SU-DHL-6 (cell line): ENCODE measurements around the gene FAM124A.

Experiments used
- H2AFZ ChIP-seq: fragments of 200-600 bp; sonication (generic); 2 replicates; pipeline ENCODE4 v1.6.1; 2014; ENCODE audit warnings: low read depth, mild to moderate bottlenecking, moderate library complexity, mixed read lengths, antibody characterized with exemption, low read length; ENCODE audit not compliant: severe bottlenecking
- H3F3A ChIP-seq: fragments of 200-600 bp; shearing (Covaris generic); 2 replicates; pipeline ENCODE4 v1.6.0; 2016; ENCODE audit warnings: antibody characterized with exemption, mild to moderate bottlenecking; ENCODE audit not compliant: insufficient read depth
- H3K27ac ChIP-seq: fragments of 200-600 bp; sonication (generic); 2 replicates; pipeline ENCODE4 v1.5.1; 2016; ENCODE audit warnings: low read depth, mild to moderate bottlenecking, low read length, moderate library complexity, mixed read lengths
- H3K27me3 ChIP-seq: fragments of 200-600 bp; sonication (generic), shearing (Covaris generic); 2 replicates; pipeline ENCODE4 v1.6.0; 2014; ENCODE audit warnings: mild to moderate bottlenecking, low read length
- H3K36me3 ChIP-seq: fragments of 200-600 bp; sonication (generic); 2 replicates; pipeline ENCODE4 v1.6.1; 2014; ENCODE audit warnings: mild to moderate bottlenecking, low read length, mixed read lengths
- H3K4me2 ChIP-seq: fragments of 300-600, 200-600 bp; shearing (Covaris generic), sonication (generic); 2 replicates; pipeline ENCODE4 v1.6.0; 2014; ENCODE audit warnings: low read length, low read depth, mild to moderate bottlenecking; ENCODE audit not compliant: poor library complexity, severe bottlenecking
- H3K4me3 ChIP-seq: fragments of 200-600 bp; sonication (generic); 2 replicates; pipeline ENCODE4 v1.5.1; 2014; ENCODE audit warnings: antibody characterized with exemption, low read length, mild to moderate bottlenecking, mixed read lengths; ENCODE audit not compliant: insufficient read depth, poor library complexity, severe bottlenecking
- H3K79me2 ChIP-seq: fragments of 200-600 bp; sonication (generic); 2 replicates; pipeline ENCODE4 v1.6.1; 2014; ENCODE audit warnings: mild to moderate bottlenecking, low read length, moderate library complexity; ENCODE audit not compliant: insufficient read depth
- H3K9ac ChIP-seq: fragments of 200-600 bp; sonication (generic); 2 replicates; pipeline ENCODE4 v1.7.0; 2014; ENCODE audit warnings: mild to moderate bottlenecking, low read length
- H3K9me2 ChIP-seq: fragments of 200-600 bp; sonication (generic); replicated peaks from 2 replicates; pipeline ENCODE4 v1.6.1; 2014; ENCODE audit warnings: low read length; ENCODE audit not compliant: insufficient read depth
- H3K9me3 ChIP-seq: fragments of 200-600 bp; sonication (generic); 2 replicates; pipeline ENCODE4 v1.6.1; 2014; ENCODE audit warnings: low read length, mixed read lengths; ENCODE audit not compliant: insufficient read depth
- H4K20me1 ChIP-seq: fragments of 200-600 bp; sonication (generic); 2 replicates; pipeline ENCODE4 v1.6.1; 2014; ENCODE audit warnings: low read depth, mild to moderate bottlenecking, antibody characterized with exemption, low read length, moderate library complexity, mixed read lengths
- EZH2phosphoT487 ChIP-seq: fragments of 200-600 bp; sonication (generic), shearing (Covaris generic); conservative IDR thresholded peaks from 2 replicates; pipeline ENCODE4 v1.6.1; 2018; ENCODE audit warnings: mild to moderate bottlenecking, antibody characterized with exemption, low read length, moderate library complexity, mixed read lengths
- TF ChIP-seq, protein P1 (sequence below): fragments of 200-600 bp; sonication (generic); IDR thresholded peaks from one replicate; pipeline ENCODE4 v1.5.1; 2017; ENCODE audit warnings: antibody characterized with exemption, mild to moderate bottlenecking, low read length, moderate library complexity; ENCODE audit not compliant: insufficient read depth, poor library complexity, severe bottlenecking

Gene FAM124A

GRCh38 chr13:51237887-51238286 lies 15.7 kb downstream of the FAM124A start:
- no peak for TF ChIP-seq EZH2phosphoT487
- TF ChIP-seq, protein P1, sequence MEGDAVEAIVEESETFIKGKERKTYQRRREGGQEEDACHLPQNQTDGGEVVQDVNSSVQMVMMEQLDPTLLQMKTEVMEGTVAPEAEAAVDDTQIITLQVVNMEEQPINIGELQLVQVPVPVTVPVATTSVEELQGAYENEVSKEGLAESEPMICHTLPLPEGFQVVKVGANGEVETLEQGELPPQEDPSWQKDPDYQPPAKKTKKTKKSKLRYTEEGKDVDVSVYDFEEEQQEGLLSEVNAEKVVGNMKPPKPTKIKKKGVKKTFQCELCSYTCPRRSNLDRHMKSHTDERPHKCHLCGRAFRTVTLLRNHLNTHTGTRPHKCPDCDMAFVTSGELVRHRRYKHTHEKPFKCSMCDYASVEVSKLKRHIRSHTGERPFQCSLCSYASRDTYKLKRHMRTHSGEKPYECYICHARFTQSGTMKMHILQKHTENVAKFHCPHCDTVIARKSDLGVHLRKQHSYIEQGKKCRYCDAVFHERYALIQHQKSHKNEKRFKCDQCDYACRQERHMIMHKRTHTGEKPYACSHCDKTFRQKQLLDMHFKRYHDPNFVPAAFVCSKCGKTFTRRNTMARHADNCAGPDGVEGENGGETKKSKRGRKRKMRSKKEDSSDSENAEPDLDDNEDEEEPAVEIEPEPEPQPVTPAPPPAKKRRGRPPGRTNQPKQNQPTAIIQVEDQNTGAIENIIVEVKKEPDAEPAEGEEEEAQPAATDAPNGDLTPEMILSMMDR = no peak
- H3K4me2 ChIP-seq = no peak overlapping the region

DNA sequence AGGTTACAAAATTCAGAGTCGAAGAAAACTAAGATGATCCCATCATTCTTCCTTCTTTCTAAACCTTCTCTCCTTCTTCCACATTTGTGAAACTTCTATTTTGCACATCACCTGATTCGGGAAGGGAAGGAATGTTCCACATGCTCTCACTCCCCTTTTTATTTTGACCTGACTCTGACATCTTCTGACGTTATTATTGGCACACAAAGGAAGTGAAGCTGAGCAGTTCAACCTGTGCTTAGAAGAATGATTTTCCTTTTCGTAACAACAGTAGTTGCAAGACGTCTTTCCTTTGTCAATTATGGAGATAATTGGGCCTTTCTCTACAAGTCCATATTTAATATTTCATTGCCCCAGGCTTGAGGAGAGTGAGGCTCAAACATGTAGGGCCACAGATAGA lies 18.0 kb downstream of the FAM124A start:
- no peak overlapping the region for H3K4me2 ChIP-seq
- H3K79me2 ChIP-seq = no peaks in the 10 kb centered on the region
- H3K27me3 ChIP-seq = no peaks in the 10 kb centered on the region
- no peak for TF ChIP-seq EZH2phosphoT487
- TF ChIP-seq, protein P1 = no peak
- no peaks in the 10 kb centered on the region for H4K20me1 ChIP-seq
- no peak overlapping the region for H3K27ac ChIP-seq
- H3K9me2 ChIP-seq = no peaks in the 10 kb centered on the region
- H3K9ac ChIP-seq = no peak overlapping the region
- no peak overlapping the region for H2AFZ ChIP-seq
- no peak overlapping the region for H3K4me3 ChIP-seq
- H3K9me3 ChIP-seq = no peaks in the 10 kb centered on the region
- H3F3A ChIP-seq = no peaks in the 10 kb centered on the region
- H3K36me3 ChIP-seq = no peaks in the 10 kb centered on the region

More at GRCh38 chr13:51237887-51238286, 15.7 kb downstream of the FAM124A start:
- no peaks in the 10 kb centered on the region for H4K20me1 ChIP-seq
- H3K9ac ChIP-seq = no peak overlapping the region
- H3K79me2 ChIP-seq = no peaks in the 10 kb centered on the region
- no peaks in the 10 kb centered on the region for H3K36me3 ChIP-seq
- H3K27me3 ChIP-seq = no peaks in the 10 kb centered on the region
- H3K27ac ChIP-seq = no peak overlapping the region
- H3K9me3 ChIP-seq = no peaks in the 10 kb centered on the region
- H3F3A ChIP-seq = no peaks in the 10 kb centered on the region
- no peaks in the 10 kb centered on the region for H3K9me2 ChIP-seq
- H2AFZ ChIP-seq = no peak overlapping the region
- H3K4me3 ChIP-seq = no peak overlapping the region

DNA sequence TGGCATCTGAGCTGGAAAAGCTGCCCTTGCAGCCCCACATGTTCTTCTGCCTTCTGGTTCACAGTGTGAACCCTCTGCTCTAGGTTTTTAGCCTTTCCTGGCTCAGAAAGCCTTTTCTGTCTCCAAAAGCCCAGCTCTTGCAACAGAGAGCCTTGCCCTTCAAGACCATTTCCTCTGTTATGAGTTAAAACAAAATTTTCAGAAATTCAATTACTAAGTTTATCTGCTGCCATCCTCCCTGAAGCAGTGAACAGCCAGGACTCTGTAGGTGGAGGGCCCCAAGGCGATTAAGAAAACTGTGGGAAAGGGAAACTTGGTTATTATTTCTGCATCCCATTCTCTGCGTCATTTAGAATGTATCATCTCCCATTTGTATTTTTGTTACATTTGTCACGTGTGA lies 18.8 kb downstream of the FAM124A start:
- Histone ChIP-seq H3K36me3 (no peaks in the 10 kb centered on the region), H3K9ac (no peak overlapping the region), H3K27me3 (no peaks in the 10 kb centered on the region), H3K79me2 (no peaks in the 10 kb centered on the region), H4K20me1 (no peaks in the 10 kb centered on the region), H3K4me3 (no peak overlapping the region), H3K9me3 (no peaks in the 10 kb centered on the region), H3K4me2 (no peak overlapping the region), H3F3A (no peaks in the 10 kb centered on the region), H2AFZ (no peak overlapping the region), H3K27ac (no peak overlapping the region), H3K9me2 (no peaks in the 10 kb centered on the region)
- no peak for TF ChIP-seq EZH2phosphoT487
- TF ChIP-seq, protein P1 = no peak

GRCh38 chr13:51241720-51242119 lies 19.5 kb downstream of the FAM124A start:
- no peak overlapping the region for H3K27ac ChIP-seq
- no peaks in the 10 kb centered on the region for H3F3A ChIP-seq
- H3K9me3 ChIP-seq = no peaks in the 10 kb centered on the region
- TF ChIP-seq, protein P1 = no peak
- TF ChIP-seq EZH2phosphoT487 = no peak
- no peaks in the 10 kb centered on the region for H4K20me1 ChIP-seq
- no peak overlapping the region for H3K4me3 ChIP-seq
- no peaks in the 10 kb centered on the region for H3K79me2 ChIP-seq
- H3K9ac ChIP-seq = no peak overlapping the region
- H3K4me2 ChIP-seq = no peak overlapping the region
- H3K9me2 ChIP-seq = no peaks in the 10 kb centered on the region
- H3K36me3 ChIP-seq = no peaks in the 10 kb centered on the region
- no peaks in the 10 kb centered on the region for H3K27me3 ChIP-seq
- no peak overlapping the region for H2AFZ ChIP-seq
